Right lobe of liver (tissue), 6 donors: Measurements from ENCODE around the gene SLC22A6. TPM values are rescaled to one million over a fixed set of nuclear protein-coding genes. Genes with fewer than 3 reads are reported as not detected.
"Not testable (repeated sequence)": the region's sequence is repeated elsewhere in the genome, so short reads cannot be mapped to it uniquely, and the experiment has no call there.

Source experiments
- ATAC-seq, 4 donors: fragments of 200-7000 bp; cut with Tn5 transposase; one replicate each; pipeline ENCODE4 v1.9.1; 2020; ENCODE audit warnings: mild to moderate bottlenecking in 4 of 4, moderate library complexity in 4 of 4
- DNase-seq, 3 donors: peaks; one replicate each; pipeline ENCODE4 v3.0.0-alpha.2; 2020
- H3K27ac ChIP-seq, 3 donors: fragments of 200-600 bp; one replicate each; pipeline ENCODE4 v1.8.0; 2022
- H3K27me3 ChIP-seq, 2 donors: fragments of 200-600 bp; one replicate each; pipeline ENCODE4 v1.8.0; 2022
- H3K36me3 ChIP-seq, 4 donors: fragments of 200-600 bp; sonication (generic) in 1 of 4; one replicate each; pipeline versions ENCODE4 v1.5.1 to v1.8.0; 2017 to 2022; ENCODE audit warnings: control low read depth in 1 of 4
- H3K4me1 ChIP-seq, 4 donors: fragments of 200-600 bp; sonication (generic) in 1 of 4; one replicate each; pipeline versions ENCODE4 v1.5.1 to v1.8.0; 2017 to 2022; ENCODE audit warnings: control low read depth in 1 of 4
- H3K4me3 ChIP-seq, 3 donors: fragments of 200-600 bp; one replicate each; pipeline ENCODE4 v1.8.0; 2022
- H3K9me3 ChIP-seq, 4 donors: fragments of 200-600 bp; sonication (generic) in 1 of 4; one replicate each; pipeline versions ENCODE4 v1.5.1 to v1.8.0; 2017 to 2022; ENCODE audit warnings: control low read depth in 1 of 4
- CTCF ChIP-seq, 4 donors: fragments of 200-600 bp in 3 of 4; fragments of 450-650 bp in 1 of 4; IDR thresholded peaks; one replicate each; pipeline versions ENCODE4 v1.5.1 to v1.8.0; 2016 to 2022; ENCODE audit warnings: antibody characterized with exemption in 4 of 4, mild to moderate bottlenecking in 2 of 4
- POLR2A ChIP-seq: fragments of 450-650 bp; IDR thresholded peaks from one replicate; pipeline ENCODE4 v1.6.1; 2017; ENCODE audit warnings: antibody characterized with exemption, mild to moderate bottlenecking
- WGBS: methylation state at CpG from one replicate; pipeline ENCODE4 v1.1.6; 2018; ENCODE audit warnings: low coverage, low lambda C conversion rate; ENCODE audit not compliant: insufficient coverage; ENCODE audit errors: missing lambda C conversion rate; 5-methylcytosine and 5-hydroxymethylcytosine counted together
- intact Hi-C, 2 donors: fragments of 100-400 bp; cut with DNase I; formaldehyde crosslinking; loops; one replicate each; pipeline versions ENCODE4 v1.11.2 to v1.14.1; 2022
- total RNA-seq, 6 experiments: library from RNA; depleted of rRNA in 2 of 6; stranded (reverse); fragments of >200 nt in 2 of 6; fragmentation: NEBNext Ultra II Directional in 3 of 6; extraction: Animal tissue kit (Norgen Biotek cat#: 25700) in 3 of 6; gene quantifications; one replicate each; pipeline versions ENCODE4 v1.1.0 to v1.2.4, GENCODE V29; 2016 to 2023
- donor health status: DM: no; HTN: yes; CAD: no.
- donor health status: DM: no; HTN: no; CAD: no.
- donor health status: DM: no; HTN: no; CAD: no.
- donor health status: DM: no; HTN: yes; CAD: no.
- donor health status: DM: no; HTN: yes; CAD: no.

The SLC22A6 gene
- total RNA-seq, 6 experiments from 2014 or later: not detected

- no peak for DNase-seq
- Histone ChIP-seq H3K36me3 (no peaks in the 10 kb centered on the region), H3K27ac (no peak overlapping the region), H3K9me3 (no peaks in the 10 kb centered on the region), H3K4me3 (no peak overlapping the region), H3K27me3 (no peaks in the 10 kb centered on the region), H3K4me1 (no peaks in the 10 kb centered on the region)
- WGBS: 50% methylated on average over 4 of the region's 4 CpGs
- ATAC-seq: no peak
- no peak for TF ChIP-seq POLR2A
- TF ChIP-seq CTCF (IDR thresholded peaks at IDR 0.05): no peak
- intact Hi-C loops: no loop called here
Observed at GRCh38 chr11:62953811-62954210, 31.0 kb downstream of the SLC22A6 start.

GRCh38 chr11:62948765-62949320 is 35.9 kb downstream of the SLC22A6 start:
- Histone ChIP-seq H3K27ac (no peak overlapping the region), H3K4me1 (no peaks in the 10 kb centered on the region), H3K9me3 (no peaks in the 10 kb centered on the region), H3K36me3 (no peaks in the 10 kb centered on the region), H3K4me3 (no peak overlapping the region), H3K27me3 (no peaks in the 10 kb centered on the region)
- ATAC-seq (peak in 1 of 4 donors; percentile 36), DNase-seq (no peak)
- 70% methylated on average over 3 of the region's 7 CpGs for WGBS
- intact Hi-C loops: no loop called here
- no peak for TF ChIP-seq CTCF (IDR thresholded peaks at IDR 0.05)
- no peak for TF ChIP-seq POLR2A

GRCh38 chr11:62945538-62945937 is 39.2 kb downstream of the SLC22A6 start:
- H3K4me3 ChIP-seq, intact Hi-C loops: not testable (repeated sequence)

GRCh38 chr11:62937528-62937927 is 47.2 kb downstream of the SLC22A6 start:
- intact Hi-C loops, H3K27ac ChIP-seq, H3K4me1 ChIP-seq, H3K36me3 ChIP-seq, H3K27me3 ChIP-seq, H3K4me3 ChIP-seq, ATAC-seq, H3K9me3 ChIP-seq, DNase-seq: not testable (repeated sequence)
- 75% methylated on average over 2 of the region's 2 CpGs for WGBS

More at GRCh38 chr11:62945538-62945937, 39.2 kb downstream of the SLC22A6 start:
- not testable (repeated sequence) for H3K36me3 ChIP-seq, H3K27ac ChIP-seq, H3K27me3 ChIP-seq, H3K9me3 ChIP-seq, DNase-seq, ATAC-seq, H3K4me1 ChIP-seq
- WGBS: 92% methylated on average over 9 of the region's 10 CpGs

- Histone ChIP-seq H3K4me1 (no peaks in the 10 kb centered on the region), H3K27ac (no peak overlapping the region), H3K9me3 (no peaks in the 10 kb centered on the region), H3K4me3 (no peak overlapping the region), H3K27me3 (no peaks in the 10 kb centered on the region), H3K36me3 (no peaks in the 10 kb centered on the region)
- no peak for DNase-seq
- intact Hi-C loops: no loop called here
- 26% methylated on average over 1 of the region's 1 CpG for WGBS
- TF ChIP-seq POLR2A (no peak), CTCF (IDR thresholded peaks at IDR 0.05) (no peak)
- no peak for ATAC-seq
Observed at GRCh38 chr11:62934496-62934785, 50.3 kb downstream of the SLC22A6 start.
